Right lobe of liver (tissue), 6 donors: ENCODE measurements around the gene IL27RA. TPM values are rescaled to one million over a fixed set of nuclear protein-coding genes. Genes with fewer than 3 reads are reported as not detected.

Source experiments
- ATAC-seq, 4 donors: fragments of 200-7000 bp; cut with Tn5 transposase; one replicate each; pipeline ENCODE4 v1.9.1; 2020; ENCODE audit warnings: mild to moderate bottlenecking in 4 of 4, moderate library complexity in 4 of 4
- DNase-seq, 3 donors: peaks; one replicate each; pipeline ENCODE4 v3.0.0-alpha.2; 2020
- H3K27ac ChIP-seq, 3 donors: fragments of 200-600 bp; one replicate each; pipeline ENCODE4 v1.8.0; 2022
- H3K27me3 ChIP-seq, 2 donors: fragments of 200-600 bp; one replicate each; pipeline ENCODE4 v1.8.0; 2022
- H3K36me3 ChIP-seq, 4 donors: fragments of 200-600 bp; sonication (generic) in 1 of 4; one replicate each; pipeline versions ENCODE4 v1.5.1 to v1.8.0; 2017 to 2022; ENCODE audit warnings: control low read depth in 1 of 4
- H3K4me1 ChIP-seq, 4 donors: fragments of 200-600 bp; sonication (generic) in 1 of 4; one replicate each; pipeline versions ENCODE4 v1.5.1 to v1.8.0; 2017 to 2022; ENCODE audit warnings: control low read depth in 1 of 4
- H3K4me3 ChIP-seq, 3 donors: fragments of 200-600 bp; one replicate each; pipeline ENCODE4 v1.8.0; 2022
- H3K9me3 ChIP-seq, 4 donors: fragments of 200-600 bp; sonication (generic) in 1 of 4; one replicate each; pipeline versions ENCODE4 v1.5.1 to v1.8.0; 2017 to 2022; ENCODE audit warnings: control low read depth in 1 of 4
- CTCF ChIP-seq, 4 donors: fragments of 200-600 bp in 3 of 4; fragments of 450-650 bp in 1 of 4; IDR thresholded peaks; one replicate each; pipeline versions ENCODE4 v1.5.1 to v1.8.0; 2016 to 2022; ENCODE audit warnings: antibody characterized with exemption in 4 of 4, mild to moderate bottlenecking in 2 of 4
- POLR2A ChIP-seq: fragments of 450-650 bp; IDR thresholded peaks from one replicate; pipeline ENCODE4 v1.6.1; 2017; ENCODE audit warnings: antibody characterized with exemption, mild to moderate bottlenecking
- WGBS: methylation state at CpG from one replicate; pipeline ENCODE4 v1.1.6; 2018; ENCODE audit warnings: low coverage, low lambda C conversion rate; ENCODE audit not compliant: insufficient coverage; ENCODE audit errors: missing lambda C conversion rate; 5-methylcytosine and 5-hydroxymethylcytosine counted together
- intact Hi-C, 2 donors: fragments of 100-400 bp; cut with DNase I; formaldehyde crosslinking; loops; one replicate each; pipeline versions ENCODE4 v1.11.2 to v1.14.1; 2022
- total RNA-seq, 6 experiments: library from RNA; depleted of rRNA in 2 of 6; stranded (reverse); fragments of >200 nt in 2 of 6; fragmentation: NEBNext Ultra II Directional in 3 of 6; extraction: Animal tissue kit (Norgen Biotek cat#: 25700) in 3 of 6; gene quantifications; one replicate each; pipeline versions ENCODE4 v1.1.0 to v1.2.4, GENCODE V29; 2016 to 2023
- donor health status: DM: no; HTN: yes; CAD: no.
- donor health status: DM: no; HTN: no; CAD: no.
- donor health status: DM: no; HTN: no; CAD: no.
- donor health status: DM: no; HTN: yes; CAD: no.
- donor health status: DM: no; HTN: yes; CAD: no.

IL27RA gene
- total RNA-seq, 6 experiments from 2014 or later, result 1.1 to 3.0 (median 1.5) TPM

- 54% methylated on average over 4 of the region's 13 CpGs for WGBS
- intact Hi-C loops, result no loop called here
- peak overlapping the region in 2 of 3 donors; percentile 43 to 99 for H3K27ac ChIP-seq
Measured at GRCh38 chr19:14002571-14003250, 28.9 kb upstream of the IL27RA start.

GRCh38 chr19:14003251-14004055 lies 28.1 kb upstream of the IL27RA start:
- H3K9me3 ChIP-seq, result peaks cover 0 to 5% (median 0%) of the 10 kb centered on the region in 4 donors
- no peak for DNase-seq
- WGBS, result 62% methylated on average over 9 of the region's 10 CpGs
- no peak overlapping the region for H3K4me3 ChIP-seq
- no peaks in the 10 kb centered on the region for H3K36me3 ChIP-seq
- H3K4me1 ChIP-seq, result peaks cover 0 to 16% (median 0%) of the 10 kb centered on the region in 4 donors
- intact Hi-C loops, result no loop called here
- ATAC-seq, result no peak
- peak overlapping the region; percentile 28 to 99 (median 43) for H3K27ac ChIP-seq
- TF ChIP-seq CTCF (IDR thresholded peaks at IDR 0.05) (no peak), POLR2A (no peak)
- no peaks in the 10 kb centered on the region for H3K27me3 ChIP-seq

More at GRCh38 chr19:14002571-14003250, 28.9 kb upstream of the IL27RA start:
- H3K27me3 ChIP-seq, result no peaks in the 10 kb centered on the region
- TF ChIP-seq CTCF (IDR thresholded peaks at IDR 0.05) (no peak), POLR2A (no peak)
- no peak overlapping the region for H3K4me3 ChIP-seq
- peaks cover 0 to 16% (median 0%) of the 10 kb centered on the region in 4 donors for H3K4me1 ChIP-seq
- ATAC-seq, result no peak
- DNase-seq, result peak in 1 of 3 donors; percentile 20
- peaks cover 0 to 5% (median 0%) of the 10 kb centered on the region in 4 donors for H3K9me3 ChIP-seq
- peaks cover 0 to under 1% (median 0%) of the 10 kb centered on the region in 4 donors for H3K36me3 ChIP-seq

- peak; percentile 84 to 88 (median 88) for DNase-seq
- peak; percentile 30 to 41 (median 37) for ATAC-seq
- 6% methylated on average over 13 of the region's 14 CpGs for WGBS
- Histone ChIP-seq H3K27ac (peak overlapping the region; percentile 97 to 99 (median 97)), H3K27me3 (no peaks in the 10 kb centered on the region), H3K9me3 (no peaks in the 10 kb centered on the region), H3K36me3 (no peaks in the 10 kb centered on the region), H3K4me3 (peak overlapping the region; percentile 68 to 92 (median 88)), H3K4me1 (peaks cover 0 to 16% (median 0%) of the 10 kb centered on the region in 4 donors)
- intact Hi-C loops, result no loop called here
- TF ChIP-seq POLR2A, result no peak
- TF ChIP-seq CTCF (IDR thresholded peaks at IDR 0.05), result no peak
Measured at GRCh38 chr19:14004619-14005348, 26.8 kb upstream of the IL27RA start.

- peak; percentile 38 for TF ChIP-seq POLR2A
- no peak for TF ChIP-seq CTCF (IDR thresholded peaks at IDR 0.05)
- Histone ChIP-seq H3K27ac (peak overlapping the region; percentile 97 to 99 (median 97)), H3K27me3 (no peaks in the 10 kb centered on the region), H3K4me1 (peaks cover 0 to 16% (median 0%) of the 10 kb centered on the region in 4 donors), H3K36me3 (no peaks in the 10 kb centered on the region), H3K9me3 (no peaks in the 10 kb centered on the region), H3K4me3 (peak overlapping the region; percentile 68 to 92 (median 88))
- peak; percentile 69 to 79 (median 75) for ATAC-seq
- intact Hi-C loops, result no loop called here
- 0% methylated on average over 5 of the region's 50 CpGs for WGBS
- peak; percentile 97 to 98 (median 97) for DNase-seq
Measured at GRCh38 chr19:14005349-14006084, 26.0 kb upstream of the IL27RA start.
